Peyer's patch (tissue), 4 donors: ENCODE data around the gene MYCN. TPM values are rescaled to one million over a fixed set of nuclear protein-coding genes. Genes with fewer than 3 reads are reported as not detected.

ENCODE experiments used
- DNase-seq, 3 donors: peaks; one replicate each; pipeline ENCODE4 v3.0.0-alpha.2; 2017 to 2019
- H3K27ac ChIP-seq, 4 donors: fragments of 200-600 bp; sonication (generic); one replicate each; pipeline ENCODE4 v1.5.1; 2016 to 2019
- H3K27me3 ChIP-seq, 2 donors: fragments of 200-600 bp; sonication (generic); one replicate each; pipeline ENCODE4 v1.5.1; 2019
- H3K36me3 ChIP-seq, 3 donors: fragments of 200-600 bp; sonication (generic); one replicate each; pipeline ENCODE4 v1.5.1; 2016 to 2019
- H3K4me1 ChIP-seq, 4 donors: fragments of 200-600 bp; sonication (generic); one replicate each; pipeline ENCODE4 v1.5.1; 2016 to 2019
- H3K4me3 ChIP-seq, 4 donors: fragments of 200-600 bp; sonication (generic); 1 replicate in 3 of 4; 2 replicates in 1 of 4; pipeline ENCODE4 v1.5.1; 2016 to 2019; ENCODE audit warnings: mild to moderate bottlenecking in 1 of 4
- H3K9me3 ChIP-seq, 4 donors: fragments of 200-600 bp; sonication (generic); one replicate each; pipeline ENCODE4 v1.5.1; 2016 to 2019; ENCODE audit warnings: mild to moderate bottlenecking in 1 of 4
- CTCF ChIP-seq, 6 experiments: fragments of 450-650 bp in 4 of 6; fragments of 200-600 bp in 2 of 6; sonication (generic) in 1 of 6; IDR thresholded peaks; one replicate each; pipeline ENCODE4 v1.5.1; 2017 to 2019; ENCODE audit warnings: antibody characterized with exemption in 6 of 6, mild to moderate bottlenecking in 3 of 6, moderate library complexity in 1 of 6
- POLR2A ChIP-seq, 2 donors: fragments of 450-650 bp; IDR thresholded peaks; one replicate each; pipeline ENCODE4 v1.5.1; 2017; ENCODE audit warnings: antibody characterized with exemption in 2 of 2, mild to moderate bottlenecking in 2 of 2, moderate library complexity in 2 of 2
- total RNA-seq, 4 donors: library from RNA; depleted of rRNA; stranded (reverse); fragments of >200 nt; gene quantifications; one replicate each; pipeline ENCODE4 v1.1.0, GENCODE V29; 2016

Gene MYCN
- total RNA-seq, 4 donors from 2014 or later, result 0.94 to 5.0 (median 3.3) TPM

- H3K4me1 ChIP-seq, result no peaks in the 10 kb centered on the region
- no peak for TF ChIP-seq CTCF (IDR thresholded peaks at IDR 0.05)
- no peak for TF ChIP-seq POLR2A (IDR thresholded peaks at IDR 0.05)
- H3K27ac ChIP-seq, result no peak overlapping the region
Observed at GRCh38 chr2:15905986-15906491, 34.3 kb upstream of the MYCN start.

GRCh38 chr2:15906778-15907177 lies 33.6 kb upstream of the MYCN start:
- H3K4me1 ChIP-seq, result no peaks in the 10 kb centered on the region
- TF ChIP-seq POLR2A (IDR thresholded peaks at IDR 0.05) (no peak), CTCF (IDR thresholded peaks at IDR 0.05) (no peak)
- H3K4me3 ChIP-seq, result no peak overlapping the region
- no peaks in the 10 kb centered on the region for H3K27me3 ChIP-seq
- no peak overlapping the region for H3K27ac ChIP-seq
- DNase-seq, result no peak
- H3K9me3 ChIP-seq, result no peaks in the 10 kb centered on the region
- H3K36me3 ChIP-seq, result no peaks in the 10 kb centered on the region

More at GRCh38 chr2:15905986-15906491, 34.3 kb upstream of the MYCN start:
- no peak for DNase-seq
- H3K27me3 ChIP-seq, result no peaks in the 10 kb centered on the region
- no peak overlapping the region for H3K4me3 ChIP-seq
- no peaks in the 10 kb centered on the region for H3K9me3 ChIP-seq
- H3K36me3 ChIP-seq, result no peaks in the 10 kb centered on the region

- no peak overlapping the region for H3K4me3 ChIP-seq
- DNase-seq, result no peak
- H3K27ac ChIP-seq, result no peak overlapping the region
- peaks cover 0 to 2% (median 0%) of the 10 kb centered on the region in 4 donors for H3K4me1 ChIP-seq
- no peaks in the 10 kb centered on the region for H3K9me3 ChIP-seq
- no peak for TF ChIP-seq POLR2A (IDR thresholded peaks at IDR 0.05)
- no peak for TF ChIP-seq CTCF (IDR thresholded peaks at IDR 0.05)
- no peaks in the 10 kb centered on the region for H3K27me3 ChIP-seq
- H3K36me3 ChIP-seq, result no peaks in the 10 kb centered on the region
Observed at GRCh38 chr2:15907461-15908324, 32.7 kb upstream of the MYCN start.

- TF ChIP-seq CTCF (IDR thresholded peaks at IDR 0.05) (no peak), POLR2A (IDR thresholded peaks at IDR 0.05) (no peak)
- H3K36me3 ChIP-seq, result no peaks in the 10 kb centered on the region
Observed at GRCh38 chr2:15908371-15908770, 32.0 kb upstream of the MYCN start.

GRCh38 chr2:15909157-15909556 lies 31.2 kb upstream of the MYCN start:
- no peaks in the 10 kb centered on the region for H3K36me3 ChIP-seq
- H3K27ac ChIP-seq, result no peak overlapping the region
- TF ChIP-seq POLR2A (IDR thresholded peaks at IDR 0.05), result no peak
- TF ChIP-seq CTCF (IDR thresholded peaks at IDR 0.05), result no peak
- no peaks in the 10 kb centered on the region for H3K9me3 ChIP-seq
- no peaks in the 10 kb centered on the region for H3K27me3 ChIP-seq
- DNase-seq, result no peak
- H3K4me3 ChIP-seq, result no peak overlapping the region
- H3K4me1 ChIP-seq, result peaks cover 0 to 7% (median 0%) of the 10 kb centered on the region in 4 donors

More at GRCh38 chr2:15908371-15908770, 32.0 kb upstream of the MYCN start:
- Histone ChIP-seq H3K27me3 (no peaks in the 10 kb centered on the region), H3K4me1 (peaks cover 0 to 7% (median 0%) of the 10 kb centered on the region in 4 donors), H3K27ac (no peak overlapping the region), H3K4me3 (no peak overlapping the region), H3K9me3 (no peaks in the 10 kb centered on the region)
- no peak for DNase-seq
